Stimulated activated CD4-positive, alpha-beta T cell treated with anti-CD3 and anti-CD28 coated beads, Interleukin-4, amount 100 ng/mL, for 48 hours (primary cell): ENCODE data around the gene TSPOAP1.

ENCODE experiments used
- DNase-seq, 2 donors: peaks; one replicate each; pipeline ENCODE4 v3.0.0-alpha.2; 2020; ENCODE audit warnings: low read depth in 2 of 2

Gene TSPOAP1

GRCh38 chr17:58277107-58277801 is 51.3 kb downstream of the TSPOAP1 start:
- no peak for DNase-seq

- no peak for DNase-seq
Observed at GRCh38 chr17:58276423-58276822, 52.2 kb downstream of the TSPOAP1 start.

- no peak for DNase-seq
Observed at GRCh38 chr17:58275417-58275816, 53.2 kb downstream of the TSPOAP1 start.

- DNase-seq = no peak
Observed at GRCh38 chr17:58273453-58274104, 55.0 kb downstream of the TSPOAP1 start.

GRCh38 chr17:58272367-58273280 is 56.0 kb downstream of the TSPOAP1 start:
- DNase-seq = no peak

GRCh38 chr17:58271216-58271931 is 57.2 kb downstream of the TSPOAP1 start:
- no peak for DNase-seq

- DNase-seq = no peak
Observed at GRCh38 chr17:58270476-58271215, 57.9 kb downstream of the TSPOAP1 start.

- DNase-seq = no peak
Observed at GRCh38 chr17:58269557-58270291, 58.9 kb downstream of the TSPOAP1 start.

- no peak for DNase-seq
Observed at GRCh38 chr17:58268774-58269556, 59.6 kb downstream of the TSPOAP1 start.

- no peak for DNase-seq
Observed at GRCh38 chr17:58268326-58268725, 60.3 kb downstream of the TSPOAP1 start.

GRCh38 chr17:58267347-58268324 is 61.0 kb downstream of the TSPOAP1 start:
- DNase-seq = no peak

- no peak for DNase-seq
Observed at GRCh38 chr17:58265902-58266875, 62.4 kb downstream of the TSPOAP1 start.

- no peak for DNase-seq
Observed at GRCh38 chr17:58265271-58265670, 63.3 kb downstream of the TSPOAP1 start.

GRCh38 chr17:58264407-58265103 is 64.0 kb downstream of the TSPOAP1 start:
- DNase-seq = no peak

- DNase-seq = no peak
Observed at GRCh38 chr17:58263773-58264172, 64.8 kb downstream of the TSPOAP1 start.

GRCh38 chr17:58262149-58262548 is 66.4 kb downstream of the TSPOAP1 start:
- no peak for DNase-seq

GRCh38 chr17:58254803-58255202 is 73.8 kb downstream of the TSPOAP1 start:
- no peak for DNase-seq
